RWPE2 (cell line): ENCODE results near the gene ARHGAP27.

ENCODE experiments used
- ATAC-seq: fragments of 200-7000 bp; cut with Tn5 transposase; 3 replicates; pipeline ENCODE4 v1.9.1; 2021; ENCODE audit warnings: low read depth
- DNase-seq: peaks from one replicate; pipeline ENCODE4 v3.0.0-alpha.2; 2020; ENCODE audit warnings: low spot score
- H3K27ac ChIP-seq: fragments of 450-650 bp; 2 replicates; pipeline ENCODE4 v1.5.1; 2017; ENCODE audit warnings: mild to moderate bottlenecking; ENCODE audit not compliant: poor library complexity, severe bottlenecking
- H3K27me3 ChIP-seq: fragments of 250-450 bp; sonication (Bioruptor Pico); 2 replicates; pipeline ENCODE4 v1.5.1; 2021; ENCODE audit warnings: mild to moderate bottlenecking, moderate library complexity; ENCODE audit not compliant: insufficient read depth, poor library complexity, severe bottlenecking
- H3K36me3 ChIP-seq: fragments of 250-450 bp; sonication (Bioruptor Pico); 2 replicates; pipeline ENCODE4 v1.5.1; 2020; ENCODE audit warnings: low read depth, mild to moderate bottlenecking, moderate library complexity
- H3K4me1 ChIP-seq: fragments of 250-450 bp; sonication (Bioruptor Pico); 2 replicates; pipeline ENCODE4 v1.5.1; 2021; ENCODE audit warnings: mild to moderate bottlenecking, moderate library complexity; ENCODE audit not compliant: insufficient read depth, poor library complexity, severe bottlenecking
- H3K4me3 ChIP-seq: fragments of 250-450 bp; sonication (Bioruptor Pico); 2 replicates; pipeline ENCODE4 v1.5.1; 2021; ENCODE audit warnings: mild to moderate bottlenecking, moderate library complexity; ENCODE audit not compliant: severe bottlenecking
- H3K9me3 ChIP-seq: fragments of 250-450 bp; sonication (Bioruptor Pico); 2 replicates; pipeline ENCODE4 v1.5.1; 2021; ENCODE audit warnings: mild to moderate bottlenecking, moderate library complexity; ENCODE audit not compliant: severe bottlenecking
- TF ChIP-seq, protein P1 (sequence below): fragments of 450-650 bp; IDR thresholded peaks from one replicate; pipeline ENCODE4 v1.5.1; 2017; ENCODE audit warnings: mild to moderate bottlenecking, moderate library complexity; ENCODE audit not compliant: poor library complexity, severe bottlenecking

The ARHGAP27 gene

DNA sequence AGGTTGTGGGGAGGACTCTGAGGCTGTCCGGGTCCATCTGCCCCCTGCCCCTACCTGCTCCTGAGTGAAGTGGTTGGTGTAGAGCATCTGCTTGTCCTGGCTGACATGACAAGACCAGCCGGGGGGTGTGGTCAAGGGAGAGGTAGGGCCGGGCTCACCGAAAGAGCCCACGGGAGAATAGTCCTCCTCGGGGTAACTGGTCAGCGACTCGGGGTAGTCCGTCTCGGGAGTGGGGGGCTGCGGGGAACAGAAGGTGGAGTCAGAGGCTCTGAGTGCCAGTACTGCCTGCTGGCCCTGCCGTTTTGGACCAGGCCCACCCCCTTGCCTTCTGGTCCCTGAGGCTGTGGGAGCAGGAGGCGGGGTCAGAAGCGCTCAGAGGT, 27.8 kb downstream of the ARHGAP27 start:
- DNase-seq (no peak), ATAC-seq (no peak)
- Histone ChIP-seq H3K4me3 (no peak overlapping the region), H3K36me3 (peaks cover 28% of the 10 kb centered on the region), H3K27ac (no peak overlapping the region), H3K9me3 (no peaks in the 10 kb centered on the region), H3K27me3 (no peaks in the 10 kb centered on the region), H3K4me1 (no peaks in the 10 kb centered on the region)
- TF ChIP-seq, protein P1, sequence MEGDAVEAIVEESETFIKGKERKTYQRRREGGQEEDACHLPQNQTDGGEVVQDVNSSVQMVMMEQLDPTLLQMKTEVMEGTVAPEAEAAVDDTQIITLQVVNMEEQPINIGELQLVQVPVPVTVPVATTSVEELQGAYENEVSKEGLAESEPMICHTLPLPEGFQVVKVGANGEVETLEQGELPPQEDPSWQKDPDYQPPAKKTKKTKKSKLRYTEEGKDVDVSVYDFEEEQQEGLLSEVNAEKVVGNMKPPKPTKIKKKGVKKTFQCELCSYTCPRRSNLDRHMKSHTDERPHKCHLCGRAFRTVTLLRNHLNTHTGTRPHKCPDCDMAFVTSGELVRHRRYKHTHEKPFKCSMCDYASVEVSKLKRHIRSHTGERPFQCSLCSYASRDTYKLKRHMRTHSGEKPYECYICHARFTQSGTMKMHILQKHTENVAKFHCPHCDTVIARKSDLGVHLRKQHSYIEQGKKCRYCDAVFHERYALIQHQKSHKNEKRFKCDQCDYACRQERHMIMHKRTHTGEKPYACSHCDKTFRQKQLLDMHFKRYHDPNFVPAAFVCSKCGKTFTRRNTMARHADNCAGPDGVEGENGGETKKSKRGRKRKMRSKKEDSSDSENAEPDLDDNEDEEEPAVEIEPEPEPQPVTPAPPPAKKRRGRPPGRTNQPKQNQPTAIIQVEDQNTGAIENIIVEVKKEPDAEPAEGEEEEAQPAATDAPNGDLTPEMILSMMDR, result no peak

DNA sequence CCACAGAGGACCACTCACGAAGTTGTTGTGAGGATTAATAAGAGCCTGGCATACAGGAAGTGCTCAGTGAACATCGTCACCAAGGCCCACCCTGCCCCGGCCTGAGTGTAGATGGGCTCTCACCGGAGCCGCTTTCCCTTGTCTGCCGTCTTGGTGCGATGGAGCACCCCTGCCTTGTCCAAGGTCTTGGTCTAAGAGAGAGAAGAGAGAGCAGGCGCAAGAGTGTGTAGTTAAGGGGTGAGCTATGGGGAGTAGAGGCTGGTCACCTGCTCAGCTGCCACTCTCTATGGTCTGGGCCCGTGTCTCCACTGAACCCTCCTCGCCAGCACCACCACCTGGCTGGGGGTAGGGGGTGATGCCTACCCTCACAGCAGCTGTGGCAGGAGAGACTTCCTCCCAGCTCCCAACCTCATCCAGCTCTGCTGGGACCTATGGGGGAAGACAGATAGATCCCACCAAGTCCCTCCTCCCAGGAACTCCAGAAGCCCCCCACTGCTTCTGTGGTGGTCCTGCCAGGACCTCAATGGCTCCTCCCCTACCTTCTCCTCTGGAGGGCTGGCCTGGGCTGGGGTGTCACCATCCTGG, 28.7 kb downstream of the ARHGAP27 start:
- no peak for ATAC-seq
- H3K4me3 ChIP-seq, result no peak overlapping the region
- TF ChIP-seq, protein P1, result no peak
- no peaks in the 10 kb centered on the region for H3K9me3 ChIP-seq
- H3K27ac ChIP-seq, result no peak overlapping the region
- H3K36me3 ChIP-seq, result peaks cover 28% of the 10 kb centered on the region
- no peak for DNase-seq
- H3K27me3 ChIP-seq, result no peaks in the 10 kb centered on the region
- H3K4me1 ChIP-seq, result no peaks in the 10 kb centered on the region

DNA sequence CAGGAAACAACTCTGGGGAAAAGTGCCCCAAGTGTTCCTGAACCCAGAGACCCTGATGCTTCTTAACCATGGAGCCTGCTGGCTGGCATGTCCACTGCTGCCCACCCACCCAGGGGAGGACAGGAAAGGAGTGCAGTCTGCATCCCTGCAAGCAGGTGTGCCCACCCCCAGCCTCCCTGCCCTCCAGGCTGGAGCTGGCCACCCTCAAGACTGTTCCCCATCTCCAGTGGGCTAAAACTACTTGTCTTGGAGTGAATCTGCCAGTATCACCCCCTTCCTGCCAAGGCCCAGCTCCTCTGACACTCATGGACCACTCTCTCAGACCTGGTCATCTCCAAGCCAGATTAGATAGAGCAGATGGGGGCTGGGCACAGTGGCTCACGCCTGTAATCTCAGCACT, 29.8 kb downstream of the ARHGAP27 start:
- no peaks in the 10 kb centered on the region for H3K27me3 ChIP-seq
- TF ChIP-seq, protein P1, result no peak
- no peak for ATAC-seq
- no peak overlapping the region for H3K27ac ChIP-seq
- H3K9me3 ChIP-seq, result no peaks in the 10 kb centered on the region
- peaks cover 32% of the 10 kb centered on the region for H3K36me3 ChIP-seq
- no peak for DNase-seq
- H3K4me1 ChIP-seq, result no peaks in the 10 kb centered on the region
- H3K4me3 ChIP-seq, result no peak overlapping the region

DNA sequence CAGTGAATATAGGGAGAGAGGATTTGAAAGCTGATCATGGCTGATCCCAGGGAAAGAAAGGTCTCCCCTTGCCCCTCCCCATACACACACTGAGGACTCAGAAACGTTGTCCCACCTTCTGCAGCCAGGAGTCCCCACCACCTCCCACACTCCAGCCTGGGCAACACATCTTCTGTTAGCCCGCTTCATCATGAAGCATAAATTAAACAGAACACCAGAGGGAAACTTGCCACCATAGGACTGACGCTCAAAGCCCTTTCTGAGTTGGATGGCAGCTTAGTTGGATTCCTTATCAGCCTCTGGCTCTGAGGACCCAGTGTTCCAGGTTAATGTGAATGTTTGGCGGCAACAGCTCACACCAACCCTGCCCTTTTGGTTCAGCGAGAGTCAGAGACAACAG, 33.9 kb downstream of the ARHGAP27 start:
- peaks cover 31% of the 10 kb centered on the region for H3K36me3 ChIP-seq
- DNase-seq (no peak), ATAC-seq (no peak)
- H3K27me3 ChIP-seq, result no peaks in the 10 kb centered on the region
- H3K4me1 ChIP-seq, result no peaks in the 10 kb centered on the region
- no peaks in the 10 kb centered on the region for H3K9me3 ChIP-seq
- TF ChIP-seq, protein P1, result no peak
- no peak overlapping the region for H3K27ac ChIP-seq
- H3K4me3 ChIP-seq, result no peak overlapping the region

DNA sequence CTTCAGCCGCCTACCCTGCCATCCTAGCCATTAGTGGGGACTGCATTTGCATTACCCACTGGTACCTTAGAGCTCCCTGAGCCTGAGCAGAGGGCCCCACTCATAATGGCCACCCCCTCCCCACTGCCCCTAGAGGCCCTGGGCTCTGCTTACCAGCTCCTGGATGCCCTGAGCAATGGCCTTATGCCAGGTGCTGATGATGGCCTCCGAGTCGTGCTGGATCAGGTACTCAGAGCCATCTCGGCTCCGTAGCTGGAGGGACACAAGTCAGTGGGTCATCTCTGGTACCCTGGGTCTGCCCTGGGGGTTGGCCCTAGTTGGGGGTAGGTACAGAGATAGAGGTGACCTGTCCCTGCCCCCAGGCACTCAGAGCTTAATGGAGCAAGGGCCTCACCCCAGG, 34.9 kb downstream of the ARHGAP27 start:
- Histone ChIP-seq H3K9me3 (no peaks in the 10 kb centered on the region), H3K4me1 (no peaks in the 10 kb centered on the region), H3K27me3 (no peaks in the 10 kb centered on the region), H3K27ac (no peak overlapping the region), H3K36me3 (peaks cover 22% of the 10 kb centered on the region), H3K4me3 (no peak overlapping the region)
- no peak for DNase-seq
- TF ChIP-seq, protein P1, result no peak
- no peak for ATAC-seq
